ENCODE data around the gene AK9.
"Not testable (repeated sequence)": the region's sequence is repeated elsewhere in the genome, so short reads cannot be mapped to it uniquely, and the experiment has no call there.

AK9 gene

GRCh38 chr6:109471105-109471810 is 219.7 kb downstream of the AK9 start:
- H3K4me3 ChIP-seq (ENCODE audit: low read depth, low read length): no peak overlapping the region
- TF ChIP-seq, protein P1, sequence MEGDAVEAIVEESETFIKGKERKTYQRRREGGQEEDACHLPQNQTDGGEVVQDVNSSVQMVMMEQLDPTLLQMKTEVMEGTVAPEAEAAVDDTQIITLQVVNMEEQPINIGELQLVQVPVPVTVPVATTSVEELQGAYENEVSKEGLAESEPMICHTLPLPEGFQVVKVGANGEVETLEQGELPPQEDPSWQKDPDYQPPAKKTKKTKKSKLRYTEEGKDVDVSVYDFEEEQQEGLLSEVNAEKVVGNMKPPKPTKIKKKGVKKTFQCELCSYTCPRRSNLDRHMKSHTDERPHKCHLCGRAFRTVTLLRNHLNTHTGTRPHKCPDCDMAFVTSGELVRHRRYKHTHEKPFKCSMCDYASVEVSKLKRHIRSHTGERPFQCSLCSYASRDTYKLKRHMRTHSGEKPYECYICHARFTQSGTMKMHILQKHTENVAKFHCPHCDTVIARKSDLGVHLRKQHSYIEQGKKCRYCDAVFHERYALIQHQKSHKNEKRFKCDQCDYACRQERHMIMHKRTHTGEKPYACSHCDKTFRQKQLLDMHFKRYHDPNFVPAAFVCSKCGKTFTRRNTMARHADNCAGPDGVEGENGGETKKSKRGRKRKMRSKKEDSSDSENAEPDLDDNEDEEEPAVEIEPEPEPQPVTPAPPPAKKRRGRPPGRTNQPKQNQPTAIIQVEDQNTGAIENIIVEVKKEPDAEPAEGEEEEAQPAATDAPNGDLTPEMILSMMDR (IDR thresholded peaks at IDR 0.05; ENCODE audit: borderline replicate concordance, insufficient read depth, low read depth, low read length): no peak

GRCh38 chr6:109469591-109470189 is 221.3 kb downstream of the AK9 start:
- TF ChIP-seq, protein P1 (IDR thresholded peaks at IDR 0.05; ENCODE audit: borderline replicate concordance, insufficient read depth, low read depth, low read length): no peak
- H3K4me3 ChIP-seq (ENCODE audit: low read depth, low read length): no peak overlapping the region

- TF ChIP-seq, protein P1 (IDR thresholded peaks at IDR 0.05; ENCODE audit: borderline replicate concordance, insufficient read depth, low read depth, low read length): no peak
- no peak overlapping the region for H3K4me3 ChIP-seq (ENCODE audit: low read depth, low read length)
Measured at GRCh38 chr6:109467696-109468095, 223.3 kb downstream of the AK9 start.

DNA sequence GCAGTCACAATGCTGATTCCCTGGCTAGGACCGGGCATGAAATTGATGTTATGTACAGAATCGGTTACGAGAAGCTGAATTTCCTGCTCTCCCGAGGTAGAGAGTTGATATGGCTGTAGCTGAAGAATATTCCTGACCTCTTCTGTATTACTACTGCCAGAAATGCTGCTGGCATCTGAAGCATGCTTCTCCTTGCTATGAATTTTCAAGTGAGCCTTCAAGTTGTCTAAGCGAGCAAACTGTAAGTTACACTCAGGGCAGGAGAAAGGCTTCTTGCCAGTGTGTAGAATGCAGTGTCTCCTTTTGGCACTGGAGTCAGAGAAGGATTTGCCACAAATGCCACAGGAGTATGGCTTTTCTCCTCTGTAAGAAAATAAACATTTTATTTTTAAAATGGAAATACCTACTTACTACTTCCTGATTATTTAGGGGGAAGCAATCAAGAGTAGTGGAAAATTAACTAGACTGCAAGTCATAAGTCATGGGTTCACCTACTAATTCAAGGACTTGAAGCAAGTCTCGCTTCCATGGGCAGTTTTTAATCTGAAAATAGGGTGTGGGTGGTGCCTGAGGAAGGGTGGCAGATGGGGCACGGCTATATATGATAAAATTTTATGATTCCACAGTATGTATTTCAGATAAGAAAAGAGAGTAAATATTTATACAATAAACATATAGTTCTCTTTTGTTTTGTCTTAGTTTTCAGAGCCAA is 224.6 kb downstream of the AK9 start:
- TF ChIP-seq, protein P1 (IDR thresholded peaks at IDR 0.05; ENCODE audit: borderline replicate concordance, insufficient read depth, low read depth, low read length): no peak
- H3K4me3 ChIP-seq (ENCODE audit: low read depth, low read length): no peak overlapping the region

DNA sequence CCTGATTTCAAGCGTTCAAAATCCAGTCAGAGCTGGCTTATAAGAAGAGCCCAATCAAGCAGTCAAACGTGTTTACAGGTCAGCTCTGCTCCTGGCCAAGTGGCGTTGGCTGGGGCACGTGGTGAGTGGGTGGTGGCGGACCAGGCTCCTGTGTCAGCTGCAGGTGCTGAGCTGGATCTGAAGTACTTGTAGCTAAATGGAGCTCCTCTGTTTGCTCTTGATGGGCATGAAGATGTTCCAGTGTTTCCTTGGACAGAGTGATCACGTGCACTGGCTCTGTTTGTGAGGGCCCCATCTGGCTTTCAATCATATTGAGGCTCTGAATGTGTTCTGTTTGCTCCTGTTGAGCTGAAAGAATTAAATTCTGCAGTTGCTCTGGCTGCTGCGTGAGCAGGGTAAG is 225.2 kb downstream of the AK9 start:
- TF ChIP-seq, protein P1 (IDR thresholded peaks at IDR 0.05; ENCODE audit: borderline replicate concordance, insufficient read depth, low read depth, low read length): no peak
- no peak overlapping the region for H3K4me3 ChIP-seq (ENCODE audit: low read depth, low read length)

DNA sequence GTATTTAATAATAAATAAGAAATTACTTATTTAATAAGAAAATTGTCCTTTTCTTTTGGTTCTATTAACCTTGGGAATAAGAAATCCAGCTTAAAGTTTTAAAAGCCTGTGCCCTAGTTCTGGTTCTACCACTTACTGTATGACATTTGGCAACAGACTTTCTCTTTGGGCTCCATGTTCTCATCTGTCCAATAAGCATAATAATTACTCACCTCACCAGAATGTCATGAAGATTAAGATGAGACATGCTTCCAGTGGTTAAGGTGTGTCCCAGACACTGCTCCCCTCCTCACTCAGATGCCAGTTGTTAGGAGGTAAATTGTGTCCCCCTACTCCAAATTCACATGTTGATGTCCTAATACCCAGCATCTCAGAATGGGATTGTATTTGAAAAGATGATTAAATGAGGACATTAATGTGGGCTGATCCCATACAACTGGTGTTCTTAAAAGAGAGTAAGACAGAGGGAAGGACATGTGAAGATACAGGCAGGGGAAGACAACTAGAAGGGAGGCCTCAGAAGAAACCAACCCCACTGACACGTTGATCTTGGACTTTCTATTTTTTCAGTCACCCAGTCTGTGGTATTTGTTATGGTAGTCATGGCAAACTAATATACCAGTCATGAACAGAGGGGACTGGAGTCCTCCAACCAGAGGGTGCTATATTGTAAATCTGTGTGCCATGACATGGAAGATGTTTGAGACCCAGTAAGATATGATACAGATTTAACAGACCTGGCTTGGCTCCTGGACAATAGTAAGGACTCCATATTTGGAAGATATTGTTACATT is 229.1 kb downstream of the AK9 start:
- TF ChIP-seq, protein P1 (IDR thresholded peaks at IDR 0.05; ENCODE audit: borderline replicate concordance, insufficient read depth, low read depth, low read length): no peak
- no peak overlapping the region for H3K4me3 ChIP-seq (ENCODE audit: low read depth, low read length)

GRCh38 chr6:109461205-109461604 is 229.8 kb downstream of the AK9 start:
- H3K4me3 ChIP-seq (ENCODE audit: low read depth, low read length): not testable (repeated sequence)
